ENCODE data around the gene CYP2J2.

GRCh38 chr1:59917785-59918180 is 8.8 kb downstream of the CYP2J2 start:
- TF ChIP-seq CTCF (IDR thresholded peaks at IDR 0.05; ENCODE audit: insufficient read depth, low read depth, low read length) (no peak), EZH2 (IDR thresholded peaks at IDR 0.05; ENCODE audit: insufficient read depth, low read length) (no peak)
